Dedifferentiated amniotic fluid mesenchymal stem cell (primary cell): ENCODE results near the gene NAB2.

Experiments
- DNase-seq: peaks from one replicate; pipeline ENCODE4 v3.0.0-alpha.2; 2016; ENCODE audit errors: extremely low spot score

NAB2 gene

GRCh38 chr12:57133013-57133569 lies 44.2 kb downstream of the NAB2 start:
- peak; percentile 59 for DNase-seq

- no peak for DNase-seq
These were observed 45.0 kb downstream of the NAB2 start for GRCh38 chr12:57133916-57134315.

GRCh38 chr12:57134949-57135348 lies 46.0 kb downstream of the NAB2 start:
- DNase-seq = no peak

- DNase-seq = peak; percentile 16
These were observed 46.8 kb downstream of the NAB2 start for GRCh38 chr12:57135527-57136326.

GRCh38 chr12:57138526-57139272 lies 49.8 kb downstream of the NAB2 start:
- no peak for DNase-seq

GRCh38 chr12:57139796-57140649 lies 51.1 kb downstream of the NAB2 start:
- DNase-seq = no peak

GRCh38 chr12:57141249-57141648 lies 52.3 kb downstream of the NAB2 start:
- DNase-seq = no peak

GRCh38 chr12:57142121-57142520 lies 53.2 kb downstream of the NAB2 start:
- DNase-seq = no peak

GRCh38 chr12:57142727-57143126 lies 53.8 kb downstream of the NAB2 start:
- DNase-seq = no peak

- no peak for DNase-seq
These were observed 54.5 kb downstream of the NAB2 start for GRCh38 chr12:57143454-57143853.
